ENCODE results near the gene MICAL1.

Gene MICAL1

DNA sequence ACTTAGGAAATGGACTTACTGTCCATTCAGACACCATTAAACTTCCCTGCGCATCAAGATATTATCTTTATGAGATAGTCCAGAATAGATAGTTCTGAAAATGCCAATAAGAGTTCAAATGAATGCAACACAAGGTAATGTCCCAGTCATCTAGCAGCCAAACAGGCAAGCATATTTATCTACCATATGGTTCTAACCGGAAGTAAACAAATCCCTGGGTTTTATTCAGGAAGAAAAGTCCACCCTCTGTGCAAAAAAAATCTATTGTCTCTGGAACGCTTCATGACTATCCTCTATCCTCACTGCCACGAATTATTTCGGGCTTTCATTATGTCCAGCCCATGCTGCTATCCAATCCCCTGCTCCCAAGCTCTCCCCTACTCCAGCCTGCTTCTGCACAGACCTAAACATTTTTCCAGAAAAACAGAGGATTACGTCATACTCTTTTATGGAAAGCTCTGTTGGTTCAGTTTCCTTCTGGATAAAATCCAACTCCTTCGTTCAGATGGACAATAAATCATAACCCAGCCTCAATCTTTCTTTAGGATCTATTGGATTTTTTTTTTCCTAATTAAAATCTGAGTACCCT, 26.6 kb downstream of the MICAL1 start:
- DNase-seq, result no peak

DNA sequence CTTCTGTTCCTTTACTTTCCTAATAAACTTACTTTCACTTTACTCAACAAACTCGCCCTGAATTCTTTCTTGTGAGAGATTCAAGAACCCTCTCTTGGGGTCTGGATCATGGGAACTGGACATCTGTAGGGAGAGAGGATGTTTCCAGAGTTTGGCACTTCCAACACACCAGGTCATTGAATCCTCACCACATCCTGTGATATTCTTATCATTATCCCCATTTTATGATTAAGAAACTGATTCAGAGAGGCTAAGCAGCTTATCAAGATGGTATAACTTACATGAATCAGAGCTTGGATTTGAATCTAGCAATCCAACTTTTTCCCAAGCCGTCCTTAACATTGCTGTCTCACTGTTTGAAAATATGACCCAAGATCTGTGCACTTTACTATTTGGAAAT, 30.6 kb downstream of the MICAL1 start:
- DNase-seq, result no peak

DNA sequence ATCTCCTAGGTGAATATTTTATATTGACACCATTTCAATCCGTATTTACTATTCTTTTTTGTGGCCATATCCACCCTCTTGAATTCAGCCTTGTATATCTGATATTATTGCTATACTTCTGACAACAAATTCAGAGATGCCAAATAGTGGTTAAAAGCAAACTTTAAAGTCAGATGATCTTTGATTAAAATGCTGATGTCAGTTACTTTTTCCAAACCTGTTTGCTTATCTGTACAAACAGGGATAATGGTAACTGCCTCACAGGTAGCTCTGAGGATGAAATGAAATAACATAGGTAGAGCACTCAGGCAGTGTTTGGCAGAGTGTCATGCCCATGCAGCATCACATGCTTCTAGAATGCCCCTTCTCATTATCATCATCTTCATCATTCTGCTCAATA, 34.4 kb downstream of the MICAL1 start:
- no peak for DNase-seq

DNA sequence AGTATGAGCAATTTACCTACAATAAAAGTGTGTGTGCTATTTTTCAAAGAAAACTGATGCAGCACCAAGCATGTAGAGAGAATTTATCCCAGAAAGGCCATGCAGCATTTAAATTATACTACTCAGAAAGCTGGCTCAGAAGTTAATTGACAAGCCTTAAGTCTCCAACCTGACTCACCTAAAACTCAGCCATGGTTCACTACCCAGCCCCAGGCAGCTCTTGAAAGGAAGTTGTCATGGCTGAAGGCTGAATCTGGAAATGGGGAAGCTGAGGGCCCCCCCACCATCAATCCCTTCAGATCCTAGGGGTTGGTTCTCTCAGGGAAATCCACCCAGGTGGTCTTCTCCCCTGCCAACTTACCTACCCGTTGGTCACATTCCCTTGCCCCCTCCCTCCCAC, 34.8 kb downstream of the MICAL1 start:
- no peak for DNase-seq

DNA sequence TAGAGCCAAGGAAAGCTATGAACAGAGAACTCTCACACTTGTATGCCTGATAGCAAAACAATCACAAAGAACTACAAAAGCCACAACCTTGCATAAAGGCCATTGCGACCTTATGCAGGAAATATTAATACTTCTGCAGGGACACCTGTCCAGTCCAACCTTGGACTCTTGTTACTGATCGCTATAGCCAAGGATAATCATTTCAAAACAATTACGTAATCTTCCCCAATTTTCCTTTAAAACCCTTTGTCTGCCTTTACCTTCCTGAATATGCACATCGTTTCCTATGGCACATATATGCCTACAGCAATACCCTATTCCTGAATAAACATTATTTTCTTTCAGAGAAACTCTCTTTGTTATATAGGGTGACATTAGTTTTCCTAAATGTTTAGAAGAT, 37.9 kb downstream of the MICAL1 start:
- DNase-seq, result no peak

DNA sequence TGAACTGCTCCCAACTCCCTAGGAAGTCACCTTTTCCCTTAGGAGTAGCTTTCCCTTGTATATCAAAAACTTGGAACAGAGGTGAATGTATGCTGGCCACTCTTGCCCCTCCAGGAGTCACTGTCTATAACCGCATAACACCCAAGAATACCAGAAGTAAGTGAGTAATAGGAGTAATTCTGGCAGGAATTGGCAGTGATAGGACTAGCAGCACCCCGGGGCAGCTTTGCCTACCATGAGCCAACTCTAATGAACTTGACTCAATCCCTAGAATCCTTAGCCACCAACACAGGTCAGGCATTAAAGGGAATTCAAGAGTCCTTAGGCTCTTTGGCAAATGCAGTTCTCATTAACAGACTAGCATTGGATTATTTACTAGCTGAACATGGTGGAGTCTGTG, 44.5 kb downstream of the MICAL1 start:
- DNase-seq, result no peak

DNA sequence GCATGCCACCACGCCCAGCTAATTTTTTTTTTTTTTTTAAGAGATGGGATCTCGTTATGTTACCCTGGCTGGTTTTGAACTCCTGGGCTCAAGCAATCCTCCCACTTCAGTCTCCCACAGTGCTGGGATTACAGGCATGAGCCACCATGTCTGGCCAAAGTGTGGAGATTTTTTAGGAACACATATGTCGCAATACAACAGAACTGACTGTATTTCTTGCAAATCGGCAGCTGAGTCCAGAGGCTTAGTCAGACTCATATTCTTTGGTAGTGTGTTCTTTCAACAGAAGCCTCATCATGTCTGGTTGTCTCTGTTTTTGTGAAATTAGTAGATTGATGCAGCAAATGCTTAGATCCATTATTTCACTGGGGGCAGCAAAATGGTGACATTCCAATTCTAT, 49.4 kb downstream of the MICAL1 start:
- DNase-seq, result no peak

DNA sequence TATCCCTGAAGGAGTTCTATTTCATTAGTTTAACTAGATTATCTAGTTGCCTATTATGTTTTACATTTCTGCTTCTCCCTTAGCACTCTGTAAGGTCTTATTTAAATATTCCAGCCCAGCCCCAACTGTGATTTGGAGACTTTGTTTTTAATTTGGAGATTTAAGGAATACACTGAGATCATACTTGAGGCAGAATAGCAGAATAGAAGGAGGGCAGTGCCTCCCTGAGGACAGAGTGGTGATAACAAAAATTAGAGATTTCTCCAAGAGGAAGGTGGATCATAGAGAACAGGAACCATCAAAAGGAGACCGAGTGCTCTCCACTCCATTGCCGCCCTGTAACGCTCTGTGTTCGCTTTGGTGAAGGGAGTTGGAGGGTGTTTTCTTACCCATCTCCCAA, 58.6 kb downstream of the MICAL1 start:
- DNase-seq, result no peak

DNA sequence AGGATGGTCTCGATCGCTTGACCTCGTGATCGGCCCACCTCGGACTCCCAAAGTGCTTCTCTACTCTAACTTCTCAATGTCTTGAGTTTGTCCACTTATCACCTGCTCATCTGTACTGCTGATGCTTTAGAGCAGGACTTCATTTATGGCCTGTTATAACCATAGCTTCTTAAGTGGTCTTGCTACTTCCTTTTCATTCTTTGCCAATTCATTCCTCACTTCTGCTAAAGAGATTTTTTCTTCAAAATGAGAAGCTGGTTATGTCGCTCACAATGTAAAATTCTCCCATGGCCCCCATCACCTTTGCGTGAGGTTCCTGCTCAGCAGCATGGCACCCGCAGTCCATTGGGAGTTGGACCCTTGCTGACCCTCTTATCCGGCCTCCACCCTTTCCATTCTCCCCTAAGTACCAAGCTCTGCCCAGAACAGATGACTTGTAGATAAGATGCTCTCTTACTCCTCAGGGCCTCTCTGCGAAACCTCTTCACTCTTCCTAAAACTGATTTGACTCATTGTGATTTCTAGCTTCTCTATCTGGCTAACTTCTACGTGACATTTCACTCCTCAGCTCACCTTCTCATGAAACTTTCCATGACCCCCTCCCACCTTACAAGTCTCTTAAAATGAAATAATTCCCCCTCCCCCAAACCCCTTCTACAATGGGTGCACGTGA, 59.4 kb downstream of the MICAL1 start:
- DNase-seq, result no peak

All from T1000 (cell line).